HL-60 (cell line): ENCODE results near the gene RUNX1.

ENCODE experiments used
- DNase-seq, 2 experiments: peaks; one replicate each; pipeline ENCODE4 v3.0.0-alpha.2; 2010 to 2020; ENCODE audit warnings: low read depth in 1 of 2, low spot score in 1 of 2
- H3K27ac ChIP-seq: fragments of 250-450 bp; sonication (Bioruptor Pico); replicated peaks from 2 replicates; pipeline ENCODE4 v1.5.1; 2020; ENCODE audit warnings: mild to moderate bottlenecking, moderate library complexity
- H3K27me3 ChIP-seq: fragments of 250-450 bp; sonication (Bioruptor Pico); 2 replicates; pipeline ENCODE4 v1.5.1; 2021; ENCODE audit warnings: mild to moderate bottlenecking, moderate library complexity; ENCODE audit not compliant: insufficient read depth, poor library complexity, severe bottlenecking
- H3K4me3 ChIP-seq: replicated peaks from 2 replicates; pipeline ENCODE4 v1.5.1; 2011; ENCODE audit warnings: mild to moderate bottlenecking, control low read depth, low read length; ENCODE audit not compliant: insufficient read depth
- GABPA ChIP-seq: IDR thresholded peaks from 2 replicates; pipeline ENCODE4 v1.6.1; 2012; ENCODE audit warnings: low read depth
- POLR2AphosphoS5 ChIP-seq: IDR thresholded peaks from 2 replicates; pipeline ENCODE4 v1.6.1; 2012; ENCODE audit warnings: low read depth
- SPI1 ChIP-seq: IDR thresholded peaks from 2 replicates; pipeline ENCODE4 v1.6.1; 2012; ENCODE audit warnings: low read depth, mild to moderate bottlenecking, borderline replicate concordance
- TF ChIP-seq, protein P1 (sequence below): IDR thresholded peaks from 2 replicates; pipeline ENCODE4 v1.6.1; 2012; ENCODE audit warnings: low read depth; ENCODE audit not compliant: insufficient replicate concordance
- TF ChIP-seq, protein P2 (sequence below): IDR thresholded peaks from one replicate; pipeline ENCODE4 v1.5.1; 2011; ENCODE audit warnings: low read length, control low read depth, inconsistent platforms; ENCODE audit not compliant: insufficient read depth

Gene RUNX1

GRCh38 chr21:35059742-35060141 is 10.6 kb upstream of the RUNX1 start:
- DNase-seq = no peak
- Histone ChIP-seq H3K27ac (no peak overlapping the region), H3K27me3 (no peaks in the 10 kb centered on the region), H3K4me3 (no peak overlapping the region)
- TF ChIP-seq POLR2AphosphoS5 = no peak
- no peak for TF ChIP-seq SPI1
- no peak for TF ChIP-seq GABPA
- TF ChIP-seq, protein P1, sequence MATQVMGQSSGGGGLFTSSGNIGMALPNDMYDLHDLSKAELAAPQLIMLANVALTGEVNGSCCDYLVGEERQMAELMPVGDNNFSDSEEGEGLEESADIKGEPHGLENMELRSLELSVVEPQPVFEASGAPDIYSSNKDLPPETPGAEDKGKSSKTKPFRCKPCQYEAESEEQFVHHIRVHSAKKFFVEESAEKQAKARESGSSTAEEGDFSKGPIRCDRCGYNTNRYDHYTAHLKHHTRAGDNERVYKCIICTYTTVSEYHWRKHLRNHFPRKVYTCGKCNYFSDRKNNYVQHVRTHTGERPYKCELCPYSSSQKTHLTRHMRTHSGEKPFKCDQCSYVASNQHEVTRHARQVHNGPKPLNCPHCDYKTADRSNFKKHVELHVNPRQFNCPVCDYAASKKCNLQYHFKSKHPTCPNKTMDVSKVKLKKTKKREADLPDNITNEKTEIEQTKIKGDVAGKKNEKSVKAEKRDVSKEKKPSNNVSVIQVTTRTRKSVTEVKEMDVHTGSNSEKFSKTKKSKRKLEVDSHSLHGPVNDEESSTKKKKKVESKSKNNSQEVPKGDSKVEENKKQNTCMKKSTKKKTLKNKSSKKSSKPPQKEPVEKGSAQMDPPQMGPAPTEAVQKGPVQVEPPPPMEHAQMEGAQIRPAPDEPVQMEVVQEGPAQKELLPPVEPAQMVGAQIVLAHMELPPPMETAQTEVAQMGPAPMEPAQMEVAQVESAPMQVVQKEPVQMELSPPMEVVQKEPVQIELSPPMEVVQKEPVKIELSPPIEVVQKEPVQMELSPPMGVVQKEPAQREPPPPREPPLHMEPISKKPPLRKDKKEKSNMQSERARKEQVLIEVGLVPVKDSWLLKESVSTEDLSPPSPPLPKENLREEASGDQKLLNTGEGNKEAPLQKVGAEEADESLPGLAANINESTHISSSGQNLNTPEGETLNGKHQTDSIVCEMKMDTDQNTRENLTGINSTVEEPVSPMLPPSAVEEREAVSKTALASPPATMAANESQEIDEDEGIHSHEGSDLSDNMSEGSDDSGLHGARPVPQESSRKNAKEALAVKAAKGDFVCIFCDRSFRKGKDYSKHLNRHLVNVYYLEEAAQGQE = no peak
- TF ChIP-seq, protein P2, sequence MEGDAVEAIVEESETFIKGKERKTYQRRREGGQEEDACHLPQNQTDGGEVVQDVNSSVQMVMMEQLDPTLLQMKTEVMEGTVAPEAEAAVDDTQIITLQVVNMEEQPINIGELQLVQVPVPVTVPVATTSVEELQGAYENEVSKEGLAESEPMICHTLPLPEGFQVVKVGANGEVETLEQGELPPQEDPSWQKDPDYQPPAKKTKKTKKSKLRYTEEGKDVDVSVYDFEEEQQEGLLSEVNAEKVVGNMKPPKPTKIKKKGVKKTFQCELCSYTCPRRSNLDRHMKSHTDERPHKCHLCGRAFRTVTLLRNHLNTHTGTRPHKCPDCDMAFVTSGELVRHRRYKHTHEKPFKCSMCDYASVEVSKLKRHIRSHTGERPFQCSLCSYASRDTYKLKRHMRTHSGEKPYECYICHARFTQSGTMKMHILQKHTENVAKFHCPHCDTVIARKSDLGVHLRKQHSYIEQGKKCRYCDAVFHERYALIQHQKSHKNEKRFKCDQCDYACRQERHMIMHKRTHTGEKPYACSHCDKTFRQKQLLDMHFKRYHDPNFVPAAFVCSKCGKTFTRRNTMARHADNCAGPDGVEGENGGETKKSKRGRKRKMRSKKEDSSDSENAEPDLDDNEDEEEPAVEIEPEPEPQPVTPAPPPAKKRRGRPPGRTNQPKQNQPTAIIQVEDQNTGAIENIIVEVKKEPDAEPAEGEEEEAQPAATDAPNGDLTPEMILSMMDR = no peak

GRCh38 chr21:35058058-35058457 is 9.0 kb upstream of the RUNX1 start:
- no peaks in the 10 kb centered on the region for H3K27me3 ChIP-seq
- no peak for DNase-seq
- H3K4me3 ChIP-seq = no peak overlapping the region
- TF ChIP-seq SPI1 (no peak), POLR2AphosphoS5 (no peak), GABPA (no peak)
- TF ChIP-seq, protein P1 = no peak
- TF ChIP-seq, protein P2 = no peak
- no peak overlapping the region for H3K27ac ChIP-seq

DNA sequence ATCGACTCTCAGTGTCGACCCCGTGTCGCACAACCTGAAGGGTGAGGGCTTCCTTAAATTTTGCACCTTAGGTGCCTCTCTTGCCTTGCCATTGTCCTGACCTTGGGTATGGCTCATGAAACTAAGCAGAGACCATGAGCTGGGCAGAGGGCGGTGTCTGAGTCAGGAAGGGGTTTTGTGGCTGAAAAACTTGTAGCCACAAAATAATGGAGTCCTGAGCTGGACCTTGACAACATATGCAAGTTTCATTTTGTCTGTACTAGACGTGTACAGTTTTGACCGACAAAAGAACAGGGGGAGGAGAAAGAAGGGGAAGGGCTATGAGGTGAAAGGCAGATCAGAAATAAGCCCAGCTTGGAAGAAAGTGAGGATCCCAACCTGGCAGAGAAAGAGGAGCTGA is 8.3 kb upstream of the RUNX1 start:
- Histone ChIP-seq H3K27me3 (no peaks in the 10 kb centered on the region), H3K27ac (no peak overlapping the region), H3K4me3 (no peak overlapping the region)
- TF ChIP-seq, protein P1 = no peak
- TF ChIP-seq, protein P2 = no peak
- TF ChIP-seq SPI1 (no peak), GABPA (no peak), POLR2AphosphoS5 (no peak)
- DNase-seq = no peak
